Stimulated activated naive CD8-positive, alpha-beta T cell treated with anti-CD3 and anti-CD28 coated beads, Interleukin-15, Interleukin-2, amounts not matched to agents 100 ng/mL and 50 ng/mL, for 24 hours (primary cell): ENCODE measurements around the gene CPSF2.
"Not testable (repeated sequence)": the region's sequence is repeated elsewhere in the genome, so short reads cannot be mapped to it uniquely, and the experiment has no call there.

ENCODE experiments used
- H3K27ac Mint-ChIP-seq: one replicate; pipeline ENCODE4 v1.8.0; 2021; ENCODE audit warnings: mild to moderate bottlenecking, mixed read lengths
- H3K27me3 Mint-ChIP-seq: one replicate; pipeline ENCODE4 v1.8.0; 2021; ENCODE audit warnings: mixed read lengths
- H3K36me3 Mint-ChIP-seq: one replicate; pipeline ENCODE4 v1.8.0; 2021; ENCODE audit warnings: low read depth, mixed read lengths
- H3K4me1 Mint-ChIP-seq: one replicate; pipeline ENCODE4 v1.8.0; 2021; ENCODE audit warnings: low read depth, mixed read lengths
- H3K4me3 Mint-ChIP-seq: one replicate; pipeline ENCODE4 v1.8.0; 2021; ENCODE audit warnings: mild to moderate bottlenecking, mixed read lengths
- H3K9me3 Mint-ChIP-seq: one replicate; pipeline ENCODE4 v1.8.0; 2021; ENCODE audit warnings: mixed read lengths

Gene CPSF2

DNA sequence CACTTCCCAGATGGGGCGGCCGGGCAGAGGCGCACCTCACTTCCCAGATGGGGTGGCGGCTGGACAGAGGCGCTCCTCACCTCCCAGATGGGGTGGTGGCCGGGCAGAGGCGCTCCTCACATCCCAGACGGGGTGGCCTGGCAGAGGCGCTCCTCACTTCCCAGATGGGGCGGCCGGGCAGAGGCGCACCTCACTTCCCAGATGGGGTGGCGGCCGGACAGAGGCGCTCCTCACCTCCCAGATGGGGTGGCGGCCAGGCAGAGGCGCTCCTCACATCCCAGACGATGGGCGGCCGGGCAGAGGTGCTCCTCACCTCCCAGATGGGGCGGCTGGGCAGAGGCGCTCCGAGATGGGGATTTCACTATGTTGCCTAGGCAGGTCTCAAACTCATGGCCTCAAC, 65.8 kb downstream of the CPSF2 start:
- not testable (repeated sequence) for H3K9me3 Mint-ChIP-seq, H3K4me1 Mint-ChIP-seq, H3K27me3 Mint-ChIP-seq, H3K4me3 Mint-ChIP-seq, H3K36me3 Mint-ChIP-seq, H3K27ac Mint-ChIP-seq

DNA sequence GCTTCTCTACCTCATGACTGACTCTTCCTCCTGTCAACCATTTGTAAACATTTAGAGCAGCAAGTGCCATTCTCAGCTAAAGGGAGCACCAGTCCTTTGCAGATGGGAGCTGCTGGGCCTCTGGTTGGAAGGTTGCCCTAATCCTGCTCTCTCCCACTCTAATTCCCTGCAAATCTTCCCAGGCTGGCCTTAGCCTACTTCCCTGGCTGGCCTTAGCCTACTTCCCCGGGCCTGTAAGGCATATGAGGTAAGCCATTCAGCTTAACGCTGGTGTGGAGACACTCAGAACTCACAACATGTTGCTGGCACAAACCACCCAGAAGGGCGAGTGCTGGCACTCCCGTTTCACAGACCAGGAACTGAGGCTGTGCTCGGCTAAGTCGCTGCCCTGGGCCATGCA, 69.0 kb downstream of the CPSF2 start:
- Mint-ChIP-seq H3K9me3 (no peaks in the 10 kb centered on the region), H3K4me1 (no peaks in the 10 kb centered on the region), H3K27me3 (no peaks in the 10 kb centered on the region), H3K36me3 (peaks cover 4% of the 10 kb centered on the region), H3K4me3 (no peak overlapping the region), H3K27ac (no peak overlapping the region)

DNA sequence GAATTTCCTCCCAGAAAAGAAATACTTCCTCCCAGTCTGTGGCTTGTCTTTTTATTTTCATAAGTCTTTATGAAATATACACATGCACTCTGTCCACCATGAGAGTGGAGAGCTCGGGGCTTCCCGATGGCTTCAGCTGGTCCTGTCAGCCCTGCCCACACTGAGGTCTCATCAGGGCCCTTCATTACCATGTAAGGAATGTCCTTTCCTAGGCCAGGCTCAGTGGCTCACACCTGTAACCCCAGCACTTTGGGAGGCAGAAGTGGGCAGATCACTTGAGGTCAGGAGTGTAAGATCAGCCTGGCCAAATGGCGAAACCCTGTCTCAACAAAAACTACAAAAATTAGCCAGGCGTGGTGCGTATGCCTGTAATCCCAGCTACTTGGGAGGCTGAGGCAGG, 77.0 kb downstream of the CPSF2 start:
- Mint-ChIP-seq H3K4me3 (no peak overlapping the region), H3K27ac (no peak overlapping the region), H3K27me3 (peaks cover 18% of the 10 kb centered on the region), H3K9me3 (no peaks in the 10 kb centered on the region), H3K4me1 (no peaks in the 10 kb centered on the region), H3K36me3 (no peaks in the 10 kb centered on the region)

DNA sequence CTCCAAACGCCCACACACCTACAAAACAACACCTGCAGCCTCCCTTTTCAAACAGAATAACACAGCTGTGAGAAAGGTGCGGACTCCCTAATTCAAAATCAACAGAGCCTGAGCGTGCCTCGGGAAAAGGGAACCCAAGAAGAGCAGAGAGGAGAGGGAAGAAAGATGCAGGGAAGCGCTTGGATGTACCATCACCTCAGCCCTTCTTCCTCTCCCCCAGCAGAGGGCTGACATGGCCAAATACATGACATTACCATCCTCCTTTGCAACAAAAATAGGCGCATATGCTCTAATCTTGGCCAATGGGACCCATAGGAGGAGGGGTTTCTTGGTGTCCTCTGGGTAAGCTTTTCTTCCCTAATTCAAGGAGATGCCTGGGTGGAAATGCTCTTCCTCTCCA, 78.0 kb downstream of the CPSF2 start:
- Mint-ChIP-seq H3K4me1 (no peaks in the 10 kb centered on the region), H3K27me3 (peaks cover 25% of the 10 kb centered on the region), H3K27ac (no peak overlapping the region), H3K9me3 (no peaks in the 10 kb centered on the region), H3K36me3 (no peaks in the 10 kb centered on the region), H3K4me3 (no peak overlapping the region)

DNA sequence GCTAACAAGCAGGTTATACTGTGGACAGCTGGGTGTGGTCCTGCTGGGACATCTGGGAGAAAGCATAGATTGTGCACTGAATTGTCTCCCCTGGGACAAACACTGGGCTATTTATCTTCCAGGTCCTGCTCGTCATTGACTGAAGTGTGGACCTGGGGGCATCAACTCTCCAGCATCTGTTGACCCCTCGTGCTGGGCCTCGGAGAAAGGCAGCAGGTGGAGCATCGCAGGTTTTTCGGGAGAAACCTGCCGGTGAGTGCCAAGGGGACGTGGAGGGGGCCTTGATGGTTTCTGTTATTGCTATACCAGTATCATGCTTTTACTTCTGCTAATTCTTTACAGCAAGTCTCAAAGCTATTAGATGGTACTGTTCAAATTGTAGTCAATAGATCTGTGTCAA, 81.3 kb downstream of the CPSF2 start:
- H3K4me1 Mint-ChIP-seq = no peaks in the 10 kb centered on the region
- H3K36me3 Mint-ChIP-seq = no peaks in the 10 kb centered on the region
- no peak overlapping the region for H3K4me3 Mint-ChIP-seq
- H3K27ac Mint-ChIP-seq = no peak overlapping the region
- peaks cover 27% of the 10 kb centered on the region for H3K27me3 Mint-ChIP-seq
- H3K9me3 Mint-ChIP-seq = no peaks in the 10 kb centered on the region

DNA sequence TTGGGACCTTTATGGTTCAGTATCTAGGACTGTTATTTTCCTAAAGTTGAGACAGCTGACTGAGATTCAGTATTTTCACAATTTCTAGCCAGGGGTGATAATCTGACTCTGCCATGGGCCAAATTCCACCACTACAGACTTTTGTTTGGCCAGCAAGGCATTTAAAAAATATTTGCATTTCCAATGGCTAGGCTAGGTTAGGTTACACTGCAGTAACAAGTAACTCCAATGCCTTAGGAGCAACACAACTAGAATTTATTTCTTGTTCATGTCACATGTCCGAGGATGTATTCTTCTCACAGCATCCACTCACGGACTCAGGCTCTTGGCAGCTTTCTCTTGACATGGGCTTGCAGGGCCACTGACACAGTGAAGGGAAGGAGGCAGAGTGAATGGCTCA, 83.0 kb downstream of the CPSF2 start:
- H3K27ac Mint-ChIP-seq = no peak overlapping the region
- H3K4me3 Mint-ChIP-seq = no peak overlapping the region
- no peaks in the 10 kb centered on the region for H3K36me3 Mint-ChIP-seq
- H3K9me3 Mint-ChIP-seq = no peaks in the 10 kb centered on the region
- H3K27me3 Mint-ChIP-seq = peaks cover 22% of the 10 kb centered on the region
- no peaks in the 10 kb centered on the region for H3K4me1 Mint-ChIP-seq

DNA sequence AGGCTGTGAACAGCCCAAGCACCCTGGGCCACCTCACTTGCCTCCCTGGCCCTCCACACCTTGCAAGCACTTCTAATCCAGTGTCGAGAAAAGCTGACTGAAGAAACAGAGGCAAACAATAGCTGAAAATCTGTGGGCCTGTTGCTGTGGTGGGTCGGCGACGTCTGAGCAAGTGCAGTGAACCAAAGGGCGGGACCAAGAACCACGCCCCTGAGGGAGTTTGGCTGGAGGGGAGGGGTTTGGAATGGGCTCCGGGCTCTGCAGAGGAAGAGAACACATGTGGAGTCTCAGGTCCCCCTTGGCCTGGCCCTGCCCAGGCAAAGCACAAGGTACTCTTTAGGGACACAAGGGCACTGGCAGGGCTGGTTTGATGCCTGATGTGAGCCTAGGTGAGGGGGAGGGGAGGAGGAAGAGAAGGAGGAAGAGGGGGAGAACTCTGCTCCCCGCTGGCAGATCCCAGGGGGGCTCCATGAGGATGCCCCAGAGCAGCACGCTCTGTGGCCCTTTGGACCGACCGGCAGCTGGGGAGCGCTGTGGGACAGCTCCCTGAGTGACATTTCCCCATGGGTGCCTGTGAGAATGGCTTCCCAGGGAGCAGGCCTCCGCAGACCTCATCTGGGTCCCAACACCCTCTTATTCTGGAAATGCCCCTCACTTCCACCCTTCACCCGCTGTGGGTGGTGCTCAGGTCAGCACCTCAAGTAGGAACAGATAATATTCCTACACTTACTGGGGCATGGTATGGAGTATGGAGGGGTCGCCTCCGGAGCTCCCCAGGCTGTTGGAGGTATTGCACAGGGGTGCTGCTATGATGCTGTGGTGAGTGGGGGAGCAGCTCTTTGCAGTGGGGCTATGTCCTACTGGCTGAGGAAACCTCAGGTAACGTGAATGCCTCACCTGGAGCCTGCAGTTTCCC, 85.5 kb downstream of the CPSF2 start:
- H3K27ac Mint-ChIP-seq = no peak overlapping the region
- H3K4me1 Mint-ChIP-seq = no peaks in the 10 kb centered on the region
- peaks cover 15% of the 10 kb centered on the region for H3K27me3 Mint-ChIP-seq
- H3K36me3 Mint-ChIP-seq = no peaks in the 10 kb centered on the region
- no peak overlapping the region for H3K4me3 Mint-ChIP-seq
- H3K9me3 Mint-ChIP-seq = peaks cover 11% of the 10 kb centered on the region

DNA sequence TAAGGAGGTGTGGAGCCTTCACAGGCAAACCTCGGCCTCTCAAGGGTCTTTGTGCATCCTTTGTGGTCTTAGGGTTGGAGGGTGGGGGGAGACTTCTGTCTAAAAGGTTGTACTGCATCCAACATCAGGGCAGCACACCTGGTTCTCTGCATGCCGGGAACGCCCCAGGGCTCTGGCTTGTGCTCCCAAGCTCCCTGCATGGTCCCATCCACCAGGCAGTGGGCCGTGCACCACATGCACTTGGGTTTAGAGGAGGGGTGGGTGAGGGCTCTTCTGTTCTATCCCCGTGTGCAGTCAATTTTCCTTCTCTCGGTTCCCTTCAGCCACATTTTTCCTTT, 86.1 kb downstream of the CPSF2 start:
- H3K4me1 Mint-ChIP-seq = no peaks in the 10 kb centered on the region
- no peak overlapping the region for H3K4me3 Mint-ChIP-seq
- H3K9me3 Mint-ChIP-seq = peaks cover 15% of the 10 kb centered on the region
- H3K27ac Mint-ChIP-seq = no peak overlapping the region
- peaks cover 14% of the 10 kb centered on the region for H3K27me3 Mint-ChIP-seq
- peaks cover under 1% of the 10 kb centered on the region for H3K36me3 Mint-ChIP-seq

DNA sequence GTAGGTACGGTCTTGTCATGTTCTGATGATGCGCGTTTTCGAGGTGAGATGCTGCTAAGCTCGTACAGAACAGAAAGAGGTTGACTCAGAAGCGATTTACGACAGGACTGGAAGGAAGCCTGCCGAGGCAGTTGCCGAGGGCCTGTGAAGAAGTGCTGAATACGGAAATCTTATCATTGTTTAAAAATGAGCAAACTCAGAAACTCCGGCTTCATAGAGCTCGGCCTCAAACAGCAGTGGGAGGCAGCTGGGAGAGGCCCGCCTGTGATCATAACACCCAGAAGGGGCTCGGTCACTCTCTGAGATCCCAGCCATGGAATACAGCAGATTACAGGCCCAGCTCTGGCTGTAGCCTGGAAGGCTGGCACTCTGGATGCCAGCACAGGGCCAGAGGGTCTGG, 87.4 kb downstream of the CPSF2 start:
- peaks cover 7% of the 10 kb centered on the region for H3K36me3 Mint-ChIP-seq
- no peak overlapping the region for H3K4me3 Mint-ChIP-seq
- H3K27me3 Mint-ChIP-seq = peaks cover 11% of the 10 kb centered on the region
- H3K27ac Mint-ChIP-seq = no peak overlapping the region
- H3K9me3 Mint-ChIP-seq = peaks cover 24% of the 10 kb centered on the region
- no peaks in the 10 kb centered on the region for H3K4me1 Mint-ChIP-seq

DNA sequence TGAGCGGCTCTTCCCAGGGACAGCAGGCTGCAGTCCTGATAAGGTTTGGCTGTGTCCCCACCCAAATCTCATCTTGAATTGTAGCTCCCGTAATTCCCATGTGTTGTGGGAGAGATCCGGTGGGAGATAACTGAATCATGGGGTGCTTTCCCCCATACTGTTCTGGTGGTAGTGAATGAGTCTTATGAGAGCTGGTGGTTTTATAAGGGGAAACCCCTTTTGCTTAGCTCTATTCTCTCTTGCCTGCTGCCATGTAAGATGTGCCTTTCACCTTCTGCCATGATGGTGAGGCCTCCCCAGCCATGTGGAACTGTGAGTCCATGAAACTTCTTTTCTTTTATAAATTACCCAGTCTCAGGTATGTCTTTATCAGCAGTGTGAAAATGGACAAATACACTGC, 91.4 kb downstream of the CPSF2 start:
- not testable (repeated sequence) for H3K4me1 Mint-ChIP-seq, H3K4me3 Mint-ChIP-seq, H3K27me3 Mint-ChIP-seq, H3K27ac Mint-ChIP-seq
- Mint-ChIP-seq H3K36me3 (peaks cover 11% of the 10 kb centered on the region), H3K9me3 (peaks cover 28% of the 10 kb centered on the region)

DNA sequence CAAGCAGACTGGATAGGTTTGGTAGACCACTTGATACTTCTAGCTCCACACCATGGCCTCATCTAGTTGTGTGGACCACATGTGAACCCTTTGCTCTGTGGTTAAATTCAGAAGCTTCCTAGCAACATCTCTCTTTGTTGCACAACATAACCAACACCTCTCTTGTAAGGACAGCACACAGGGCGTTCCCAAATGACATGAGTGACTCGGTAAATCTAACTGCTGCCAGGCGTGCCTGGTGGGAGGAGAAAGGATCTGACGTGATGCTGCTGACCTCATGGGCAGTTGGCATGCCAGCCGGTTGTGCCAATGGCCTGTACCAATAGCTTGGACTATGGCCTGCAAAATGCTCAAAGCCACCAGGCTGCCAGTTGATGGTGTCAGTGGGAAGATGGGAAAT, 93.8 kb downstream of the CPSF2 start:
- Mint-ChIP-seq H3K4me3 (no peak overlapping the region), H3K27ac (no peak overlapping the region), H3K4me1 (no peaks in the 10 kb centered on the region), H3K9me3 (peaks cover 28% of the 10 kb centered on the region), H3K27me3 (peaks cover 9% of the 10 kb centered on the region), H3K36me3 (peaks cover 11% of the 10 kb centered on the region)

DNA sequence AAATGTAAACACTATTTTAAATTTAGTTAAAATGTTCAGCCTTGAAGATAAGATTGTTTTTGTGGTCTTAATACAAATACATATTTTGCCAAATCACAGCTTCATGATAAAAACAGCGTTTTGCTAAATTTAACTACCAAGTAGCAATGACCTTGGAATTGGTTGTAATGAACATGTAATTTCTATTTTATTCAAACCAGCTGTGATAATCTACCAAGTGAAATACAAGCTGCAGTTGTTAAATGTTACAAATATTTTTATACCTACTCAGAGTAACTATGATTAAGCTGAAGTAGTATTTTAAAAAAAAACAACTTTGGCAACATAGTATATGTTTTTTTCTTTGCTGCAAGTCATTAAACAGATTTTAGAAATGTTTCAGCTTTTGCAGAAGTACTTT, 96.2 kb downstream of the CPSF2 start:
- peaks cover 11% of the 10 kb centered on the region for H3K36me3 Mint-ChIP-seq
- peaks cover 13% of the 10 kb centered on the region for H3K9me3 Mint-ChIP-seq
- H3K27ac Mint-ChIP-seq = no peak overlapping the region
- H3K4me1 Mint-ChIP-seq = no peaks in the 10 kb centered on the region
- H3K27me3 Mint-ChIP-seq = peaks cover 9% of the 10 kb centered on the region
- H3K4me3 Mint-ChIP-seq = no peak overlapping the region
